Thyroid gland (tissue), 4 donors: ENCODE data around the gene IL4R. TPM values are rescaled to one million over a fixed set of nuclear protein-coding genes. Genes with fewer than 3 reads are reported as not detected.

ENCODE experiments used
- DNase-seq, 2 donors: peaks; one replicate each; pipeline ENCODE4 v3.0.0-alpha.2; 2019
- H3K27ac ChIP-seq, 3 donors: fragments of 200-600 bp; sonication (generic); 1 replicate in 2 of 3; 2 replicates in 1 of 3; pipeline ENCODE4 v1.5.1; 2016 to 2019; ENCODE audit warnings: mild to moderate bottlenecking in 1 of 3, moderate library complexity in 1 of 3
- H3K27me3 ChIP-seq: fragments of 200-600 bp; sonication (generic); one replicate; pipeline ENCODE4 v1.5.1; 2019
- H3K36me3 ChIP-seq, 2 donors: fragments of 200-600 bp; sonication (generic); one replicate each; pipeline ENCODE4 v1.5.1; 2016 to 2019
- H3K4me1 ChIP-seq, 2 donors: fragments of 200-600 bp; sonication (generic); one replicate each; pipeline ENCODE4 v1.5.1; 2017 to 2019
- H3K4me3 ChIP-seq, 3 donors: fragments of 200-600 bp; sonication (generic); replicated peaks in 1 of 3; 1 replicate in 2 of 3; 2 replicates in 1 of 3; pipeline ENCODE4 v1.5.1; 2016; ENCODE audit warnings: mild to moderate bottlenecking in 1 of 3
- H3K9me3 ChIP-seq: fragments of 200-600 bp; sonication (generic); one replicate; pipeline ENCODE4 v1.5.1; 2017
- CTCF ChIP-seq, 6 experiments: fragments of 200-600 bp in 3 of 6; fragments of 450-650 bp in 3 of 6; sonication (generic) in 3 of 6; IDR thresholded peaks; one replicate each; pipeline ENCODE4 v1.5.1; 2016 to 2019; ENCODE audit warnings: antibody characterized with exemption in 6 of 6, mild to moderate bottlenecking in 2 of 6, inconsistent platforms in 1 of 6, moderate library complexity in 1 of 6
- POLR2A ChIP-seq, 2 donors: fragments of 450-650 bp; IDR thresholded peaks; one replicate each; pipeline ENCODE4 v1.6.1; 2017; ENCODE audit warnings: antibody characterized with exemption in 2 of 2, mild to moderate bottlenecking in 2 of 2, moderate library complexity in 1 of 2
- WGBS, 2 donors: methylation state at CpG; one replicate each; pipeline ENCODE4 v1.1.5; 2017; 5-methylcytosine and 5-hydroxymethylcytosine counted together
- intact Hi-C: fragments of 100-400 bp; cut with DNase I; formaldehyde crosslinking; loops from one replicate; pipeline ENCODE4 v1.15.1; 2023
- total RNA-seq, 4 donors: library from RNA; depleted of rRNA; stranded (reverse); fragments of >200 nt; gene quantifications; one replicate each; pipeline ENCODE4 v1.2.3, GENCODE V29; 2016

Gene IL4R
- total RNA-seq, 4 donors from 2014 or later: 18.5 to 42.5 (median 21.7) TPM

- no peak for TF ChIP-seq POLR2A (IDR thresholded peaks at IDR 0.05)
- TF ChIP-seq CTCF (IDR thresholded peaks at IDR 0.05): no peak
- Histone ChIP-seq H3K9me3 (no peaks in the 10 kb centered on the region), H3K4me1 (no peaks in the 10 kb centered on the region), H3K27me3 (no peaks in the 10 kb centered on the region), H3K4me3 (no peak overlapping the region), H3K36me3 (no peaks in the 10 kb centered on the region), H3K27ac (no peak overlapping the region)
- intact Hi-C loops: no loop called here
- no peak for DNase-seq
- 61% methylated on average over 2 of the region's 2 CpGs for WGBS, 2 donors
Measured at GRCh38 chr16:27304102-27304501, 9.7 kb upstream of the IL4R start.

GRCh38 chr16:27304881-27305745 is 8.7 kb upstream of the IL4R start:
- H3K4me3 ChIP-seq: no peak overlapping the region
- H3K9me3 ChIP-seq: no peaks in the 10 kb centered on the region
- 60 to 90% methylated on average over 5 of the region's 5 CpGs for WGBS, 2 donors
- H3K36me3 ChIP-seq: no peaks in the 10 kb centered on the region
- DNase-seq: no peak
- H3K27ac ChIP-seq: no peak overlapping the region
- intact Hi-C loops: no loop called here
- no peaks in the 10 kb centered on the region for H3K27me3 ChIP-seq
- no peak for TF ChIP-seq POLR2A (IDR thresholded peaks at IDR 0.05)
- no peak for TF ChIP-seq CTCF (IDR thresholded peaks at IDR 0.05)
- H3K4me1 ChIP-seq: no peaks in the 10 kb centered on the region

GRCh38 chr16:27305839-27306442 is 7.8 kb upstream of the IL4R start:
- intact Hi-C loops: no loop called here
- TF ChIP-seq CTCF (IDR thresholded peaks at IDR 0.05): no peak
- no peak for TF ChIP-seq POLR2A (IDR thresholded peaks at IDR 0.05)
- 93 to 95% methylated on average over 9 of the region's 9 CpGs for WGBS, 2 donors
- DNase-seq: no peak
- H3K27ac ChIP-seq: no peak overlapping the region
- no peaks in the 10 kb centered on the region for H3K9me3 ChIP-seq
- H3K4me1 ChIP-seq: no peaks in the 10 kb centered on the region
- no peak overlapping the region for H3K4me3 ChIP-seq
- no peaks in the 10 kb centered on the region for H3K27me3 ChIP-seq
- H3K36me3 ChIP-seq: no peaks in the 10 kb centered on the region

GRCh38 chr16:27308792-27309191 is 5.0 kb upstream of the IL4R start:
- no peak for DNase-seq
- Histone ChIP-seq H3K4me1 (no peaks in the 10 kb centered on the region), H3K4me3 (no peak overlapping the region), H3K9me3 (no peaks in the 10 kb centered on the region), H3K36me3 (no peaks in the 10 kb centered on the region), H3K27me3 (no peaks in the 10 kb centered on the region), H3K27ac (no peak overlapping the region)
- no peak for TF ChIP-seq POLR2A (IDR thresholded peaks at IDR 0.05)
- no peak for TF ChIP-seq CTCF (IDR thresholded peaks at IDR 0.05)
- 94 to 95% methylated on average over 1 of the region's 1 CpG for WGBS, 2 donors
- intact Hi-C loops: no loop called here
